ENCODE data around the gene ILDR2. TPM values are rescaled to one million over a fixed set of nuclear protein-coding genes. Genes with fewer than 3 reads are reported as not detected.

The ILDR2 gene
- total RNA-seq, 1 donor from 2014 or later: 3.6 TPM

- H3K27me3 ChIP-seq (ENCODE audit: low read depth): peaks cover 5% of the 10 kb centered on the region
- TF ChIP-seq, protein P1, sequence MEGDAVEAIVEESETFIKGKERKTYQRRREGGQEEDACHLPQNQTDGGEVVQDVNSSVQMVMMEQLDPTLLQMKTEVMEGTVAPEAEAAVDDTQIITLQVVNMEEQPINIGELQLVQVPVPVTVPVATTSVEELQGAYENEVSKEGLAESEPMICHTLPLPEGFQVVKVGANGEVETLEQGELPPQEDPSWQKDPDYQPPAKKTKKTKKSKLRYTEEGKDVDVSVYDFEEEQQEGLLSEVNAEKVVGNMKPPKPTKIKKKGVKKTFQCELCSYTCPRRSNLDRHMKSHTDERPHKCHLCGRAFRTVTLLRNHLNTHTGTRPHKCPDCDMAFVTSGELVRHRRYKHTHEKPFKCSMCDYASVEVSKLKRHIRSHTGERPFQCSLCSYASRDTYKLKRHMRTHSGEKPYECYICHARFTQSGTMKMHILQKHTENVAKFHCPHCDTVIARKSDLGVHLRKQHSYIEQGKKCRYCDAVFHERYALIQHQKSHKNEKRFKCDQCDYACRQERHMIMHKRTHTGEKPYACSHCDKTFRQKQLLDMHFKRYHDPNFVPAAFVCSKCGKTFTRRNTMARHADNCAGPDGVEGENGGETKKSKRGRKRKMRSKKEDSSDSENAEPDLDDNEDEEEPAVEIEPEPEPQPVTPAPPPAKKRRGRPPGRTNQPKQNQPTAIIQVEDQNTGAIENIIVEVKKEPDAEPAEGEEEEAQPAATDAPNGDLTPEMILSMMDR (IDR thresholded peaks at IDR 0.05; ENCODE audit: borderline replicate concordance): no peak
- intact Hi-C loops (cut with micrococcal nuclease): no loop called here
- H3K9me3 ChIP-seq (replicated peaks): no peaks in the 10 kb centered on the region
- no peak overlapping the region for H3K4me3 ChIP-seq
- no peak for DNase-seq
- H3K4me1 ChIP-seq: peaks cover 9% of the 10 kb centered on the region
- no peak overlapping the region for H3K27ac ChIP-seq (replicated peaks)
- no peaks in the 10 kb centered on the region for H3K36me3 ChIP-seq
Measured at GRCh38 chr1:166905900-166906299, 69.4 kb downstream of the ILDR2 start.

DNA sequence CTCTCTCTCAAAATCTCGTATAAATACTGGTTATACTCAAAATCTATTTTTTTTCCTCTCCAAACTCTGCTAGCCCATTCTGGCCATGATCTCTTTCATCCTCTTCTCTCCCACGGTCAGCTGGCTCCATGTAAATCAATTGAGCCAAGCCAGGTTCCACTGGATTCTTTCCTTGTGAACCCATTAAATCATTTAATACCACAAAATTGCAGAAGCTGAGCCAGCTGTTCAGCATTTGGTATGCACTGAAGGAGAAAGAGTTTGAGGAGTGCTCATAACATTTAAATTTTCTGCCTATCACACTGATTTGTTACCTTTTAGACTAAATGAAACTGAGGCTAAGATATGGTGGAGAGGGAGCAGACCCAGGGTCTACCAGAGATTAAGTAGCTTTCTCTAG is 70.2 kb downstream of the ILDR2 start:
- intact Hi-C loops (cut with micrococcal nuclease): no loop called here

GRCh38 chr1:166903232-166903631 is 72.1 kb downstream of the ILDR2 start:
- TF ChIP-seq, protein P1 (IDR thresholded peaks at IDR 0.05; ENCODE audit: borderline replicate concordance): no peak
- intact Hi-C loops (cut with micrococcal nuclease): no loop called here
- no peaks in the 10 kb centered on the region for H3K27me3 ChIP-seq (ENCODE audit: low read depth)
- no peak for DNase-seq
- no peak overlapping the region for H3K27ac ChIP-seq (replicated peaks)
- H3K4me3 ChIP-seq: no peak overlapping the region
- peaks cover 10% of the 10 kb centered on the region for H3K4me1 ChIP-seq
- H3K36me3 ChIP-seq: no peaks in the 10 kb centered on the region
- H3K9me3 ChIP-seq (replicated peaks): no peaks in the 10 kb centered on the region

More for the DNA sequence above, 70.2 kb downstream of the ILDR2 start:
- peaks cover 10% of the 10 kb centered on the region for H3K4me1 ChIP-seq
- TF ChIP-seq, protein P1 (IDR thresholded peaks at IDR 0.05; ENCODE audit: borderline replicate concordance): no peak
- H3K27ac ChIP-seq (replicated peaks): no peak overlapping the region
- H3K27me3 ChIP-seq (ENCODE audit: low read depth): peaks cover 5% of the 10 kb centered on the region
- no peaks in the 10 kb centered on the region for H3K9me3 ChIP-seq (replicated peaks)
- no peak overlapping the region for H3K4me3 ChIP-seq
- no peaks in the 10 kb centered on the region for H3K36me3 ChIP-seq
- DNase-seq: no peak

- H3K4me1 ChIP-seq: peaks cover 10% of the 10 kb centered on the region
- no peak overlapping the region for H3K27ac ChIP-seq (replicated peaks)
- no peak overlapping the region for H3K4me3 ChIP-seq
- intact Hi-C loops (cut with micrococcal nuclease): no loop called here
- TF ChIP-seq, protein P1 (IDR thresholded peaks at IDR 0.05; ENCODE audit: borderline replicate concordance): no peak
- no peaks in the 10 kb centered on the region for H3K27me3 ChIP-seq (ENCODE audit: low read depth)
- no peak for DNase-seq
- H3K9me3 ChIP-seq (replicated peaks): peaks cover 9% of the 10 kb centered on the region
- no peaks in the 10 kb centered on the region for H3K36me3 ChIP-seq
Measured at GRCh38 chr1:166902279-166902678, 73.1 kb downstream of the ILDR2 start.

DNA sequence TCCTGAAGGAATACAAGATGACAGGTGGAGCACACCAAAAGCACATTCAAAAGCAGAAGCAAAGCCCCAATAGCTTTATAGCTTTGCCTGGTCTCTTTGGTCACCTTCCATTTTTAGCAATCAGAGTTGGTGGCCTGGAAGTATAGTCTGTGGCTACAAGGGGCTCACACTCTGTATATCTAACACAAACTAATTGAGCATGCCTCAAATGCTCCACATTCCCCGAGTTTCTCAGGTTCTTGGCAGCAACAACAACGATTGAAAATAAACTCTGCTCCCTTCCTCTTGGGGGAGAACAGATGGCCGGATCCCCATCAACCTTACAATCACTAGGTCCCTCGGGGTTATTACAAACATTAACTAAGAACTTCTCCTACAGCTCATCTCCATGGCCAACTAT is 74.4 kb downstream of the ILDR2 start:
- TF ChIP-seq, protein P1 (IDR thresholded peaks at IDR 0.05; ENCODE audit: borderline replicate concordance): no peak
- intact Hi-C loops (cut with micrococcal nuclease): no loop called here
- Histone ChIP-seq H3K36me3 (no peaks in the 10 kb centered on the region), H3K27me3 (ENCODE audit: low read depth) (no peaks in the 10 kb centered on the region), H3K4me1 (peaks cover 10% of the 10 kb centered on the region), H3K4me3 (no peak overlapping the region), H3K9me3 (replicated peaks) (peaks cover 10% of the 10 kb centered on the region), H3K27ac (replicated peaks) (no peak overlapping the region)
- DNase-seq: no peak

DNA sequence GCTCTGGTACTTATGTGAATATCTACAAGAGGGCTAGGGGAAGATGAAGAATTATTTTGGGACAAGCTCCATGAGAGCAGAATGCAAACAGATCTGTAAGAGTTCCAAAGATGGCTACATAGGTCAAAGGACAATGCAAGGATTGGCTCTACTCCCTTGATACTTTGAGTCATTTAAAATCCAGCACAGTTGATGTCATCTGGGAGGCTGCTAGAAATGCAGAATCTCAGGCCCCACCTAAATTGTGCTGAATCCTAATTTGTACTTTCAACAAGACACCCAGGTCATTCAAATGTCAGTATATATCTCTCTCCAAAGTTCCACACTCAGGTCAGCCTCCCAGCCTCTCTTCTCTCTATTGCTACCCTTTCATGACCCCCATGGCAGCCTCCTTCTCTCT is 75.6 kb downstream of the ILDR2 start:
- no peak for DNase-seq
- Histone ChIP-seq H3K4me3 (no peak overlapping the region), H3K27ac (replicated peaks) (no peak overlapping the region), H3K27me3 (ENCODE audit: low read depth) (peaks cover 5% of the 10 kb centered on the region), H3K36me3 (no peaks in the 10 kb centered on the region), H3K4me1 (peaks cover 10% of the 10 kb centered on the region), H3K9me3 (replicated peaks) (peaks cover 10% of the 10 kb centered on the region)
- intact Hi-C loops (cut with micrococcal nuclease): no loop called here
- TF ChIP-seq, protein P1 (IDR thresholded peaks at IDR 0.05; ENCODE audit: borderline replicate concordance): no peak
